PC-9 (cell line): Measurements from ENCODE around the gene SIK2. TPM values are rescaled to one million over a fixed set of nuclear protein-coding genes. Genes with fewer than 3 reads are reported as not detected.
A peak's percentile ranks its signal among the peaks of the same experiment; 100 is the strongest.

Experiments
- BruUV-seq: library from RNA; stranded (reverse); fragments of 400-500 nt; replicated peaks from 2 replicates; lab custom pipeline; 2021; lab: Mats Ljungman, UMichigan
- CTCF ChIA-PET: fragments of 300-600 bp; sonication (Branson Sonifier 250); formaldehyde crosslinking; loops from one replicate; lab custom pipeline; 2022; ENCODE audit warnings: antibody characterized with exemption; lab: Charles Lee
- POLR2A ChIA-PET: fragments of 300-600 bp; sonication (Branson Sonifier 250); formaldehyde crosslinking; loops from one replicate; lab custom pipeline; 2022; ENCODE audit warnings: antibody characterized with exemption; ENCODE audit not compliant: unreplicated experiment; lab: Charles Lee
- DNase-seq, 2 experiments: peaks; one replicate each; pipeline versions ENCODE4 v3.0.0 to v3.0.0-alpha.2; 2015 to 2022; ENCODE audit warnings: mixed read lengths in 1 of 2
- H2AFZ ChIP-seq: fragments of 200-600 bp; sonication (generic); 2 replicates; pipeline ENCODE4 v1.8.1; 2017; ENCODE audit warnings: antibody characterized with exemption
- H3F3A ChIP-seq: fragments of 200-600 bp; sonication (generic); 2 replicates; pipeline ENCODE4 v1.8.1; 2017; ENCODE audit warnings: antibody characterized with exemption, mild to moderate bottlenecking, low read depth; ENCODE audit not compliant: insufficient read depth
- H3K27ac ChIP-seq: fragments of 200-600 bp; sonication (generic); 2 replicates; pipeline ENCODE4 v1.6.1; 2016; ENCODE audit warnings: mixed run types
- H3K27me3 ChIP-seq: fragments of 200-600 bp; sonication (generic); 2 replicates; pipeline ENCODE4 v1.6.1; 2016; ENCODE audit warnings: low read depth, mixed run types; ENCODE audit not compliant: insufficient read depth
- H3K36me3 ChIP-seq: fragments of 200-600 bp; sonication (generic); 2 replicates; pipeline ENCODE4 v1.6.1; 2016; ENCODE audit warnings: low read depth, mixed run types
- H3K4me1 ChIP-seq: fragments of 200-600 bp; sonication (generic); replicated peaks from 2 replicates; pipeline ENCODE4 v1.6.1; 2016; ENCODE audit warnings: mixed run types; ENCODE audit not compliant: insufficient read depth
- H3K4me2 ChIP-seq: fragments of 200-600 bp; sonication (generic); 2 replicates; pipeline ENCODE4 v1.6.1; 2017; ENCODE audit warnings: mixed run types
- H3K4me3 ChIP-seq: fragments of 200-600 bp; sonication (generic); 2 replicates; pipeline ENCODE4 v1.6.1; 2016; ENCODE audit warnings: mixed run types
- H3K79me2 ChIP-seq: fragments of 200-600 bp; sonication (generic); 2 replicates; pipeline ENCODE4 v1.6.1; 2017; ENCODE audit warnings: low read depth, mixed run types
- H3K9me2 ChIP-seq: fragments of 200-600 bp; sonication (generic); 2 replicates; pipeline ENCODE4 v1.8.1; 2017; ENCODE audit warnings: mild to moderate bottlenecking; ENCODE audit not compliant: insufficient read depth
- H3K9me3 ChIP-seq: fragments of 200-600 bp; sonication (generic); 2 replicates; pipeline ENCODE4 v1.8.1; 2016; ENCODE audit warnings: low read depth; ENCODE audit not compliant: insufficient read depth
- H4K20me1 ChIP-seq: fragments of 200-600 bp; sonication (generic); 2 replicates; pipeline ENCODE4 v1.8.1; 2017; ENCODE audit not compliant: insufficient read depth
- CTCF ChIP-seq: fragments of 200-600 bp; sonication (generic); conservative IDR thresholded peaks from 2 replicates; pipeline ENCODE4 v1.6.1; 2017; ENCODE audit warnings: mixed run types, antibody characterized with exemption, mild to moderate bottlenecking, moderate library complexity
- EZH2 ChIP-seq: fragments of 200-600 bp; sonication (generic); IDR thresholded peaks from 2 replicates; pipeline ENCODE4 v1.8.0; 2017; ENCODE audit warnings: antibody characterized with exemption, low read depth
- intact Hi-C: fragments of 100-400 bp; cut with micrococcal nuclease; formaldehyde crosslinking; loops from one replicate; pipeline ENCODE4 v1.10.0; 2022; ENCODE audit not compliant: unreplicated experiment
- total RNA-seq: library from RNA; stranded (reverse); gene quantifications from 2 replicates; pipeline ENCODE4 v1.2.3, GENCODE V29; 2021

Gene SIK2
- total RNA-seq, 1 experiment from 2014 or later, result 16.2 TPM

GRCh38 chr11:111723595-111723994 lies 121.3 kb downstream of the SIK2 start:
- TF ChIP-seq EZH2, result no peak
- Histone ChIP-seq H3F3A (no peaks in the 10 kb centered on the region; the same call in 1 of the 2 replicates), H3K27me3 (no peaks in the 10 kb centered on the region), H3K27ac (no peak overlapping the region), H3K36me3 (peaks cover 41% of the 10 kb centered on the region), H2AFZ (no peak overlapping the region), H3K4me2 (no peak overlapping the region), H3K4me3 (no peak overlapping the region), H3K79me2 (no peaks in the 10 kb centered on the region), H4K20me1 (no peaks in the 10 kb centered on the region), H3K4me1 (no peaks in the 10 kb centered on the region), H3K9me2 (no peaks in the 10 kb centered on the region), H3K9me3 (no peaks in the 10 kb centered on the region)
- intact Hi-C loops, result no loop called here
- no peak for DNase-seq
- CTCF ChIA-PET, result no interaction called here
- BruUV-seq, result no TSS peak
- POLR2A ChIA-PET, result no interaction called here

- Histone ChIP-seq H3F3A (no peaks in the 10 kb centered on the region; the same call in 1 of the 2 replicates), H3K27me3 (no peaks in the 10 kb centered on the region), H3K4me2 (no peak overlapping the region), H3K27ac (no peak overlapping the region), H3K4me3 (no peak overlapping the region), H3K36me3 (peaks cover 38% of the 10 kb centered on the region), H2AFZ (no peak overlapping the region), H3K4me1 (no peaks in the 10 kb centered on the region), H3K9me3 (no peaks in the 10 kb centered on the region), H4K20me1 (no peaks in the 10 kb centered on the region), H3K79me2 (no peaks in the 10 kb centered on the region), H3K9me2 (no peaks in the 10 kb centered on the region)
- ChIA-PET POLR2A (no interaction called here), CTCF (interaction anchor here (0.6 kb wide), 1 partner anchor 123 kb away, joined by 6 read pairs; no protein-coding TSS in a partner anchor)
- peak in 1 of 2 experiments; percentile 21 for DNase-seq
- intact Hi-C loops, result no loop called here
- TF ChIP-seq CTCF (no peak), EZH2 (no peak)
- no TSS peak for BruUV-seq
Measured at GRCh38 chr11:111724615-111725129, 122.4 kb downstream of the SIK2 start.

GRCh38 chr11:111725621-111726020 lies 123.4 kb downstream of the SIK2 start:
- Histone ChIP-seq H3K36me3 (peaks cover 29% of the 10 kb centered on the region), H3K27ac (no peak overlapping the region), H3K4me2 (no peak overlapping the region), H4K20me1 (no peaks in the 10 kb centered on the region), H3K9me3 (no peaks in the 10 kb centered on the region), H3K4me1 (no peaks in the 10 kb centered on the region), H3K27me3 (no peaks in the 10 kb centered on the region), H2AFZ (no peak overlapping the region), H3K9me2 (no peaks in the 10 kb centered on the region), H3K4me3 (no peak overlapping the region), H3K79me2 (no peaks in the 10 kb centered on the region), H3F3A (no peaks in the 10 kb centered on the region; the same call in 1 of the 2 replicates)
- peak in 1 of 2 experiments; percentile 16 for DNase-seq
- POLR2A ChIA-PET, result no interaction called here
- no TSS peak for BruUV-seq
- TF ChIP-seq CTCF, result no peak
- TF ChIP-seq EZH2, result no peak
- intact Hi-C loops, result no loop called here
- CTCF ChIA-PET, result no interaction called here
